H9 (cell line): ENCODE measurements around the gene ECE1. TPM values are rescaled to one million over a fixed set of nuclear protein-coding genes. Genes with fewer than 3 reads are reported as not detected.
A peak's percentile ranks its signal among the peaks of the same experiment; 100 is the strongest.

Experiments
- DNase-seq: peaks from one replicate; pipeline ENCODE4 v3.0.0-alpha.2; 2017
- H2AFZ ChIP-seq: one replicate; pipeline ENCODE4 v1.6.1; 2013; ENCODE audit warnings: mild to moderate bottlenecking, low read length, control low read depth, moderate library complexity
- H2AK5ac ChIP-seq: 2 replicates; pipeline ENCODE4 v1.6.1; 2013; ENCODE audit warnings: low read length, control low read depth, mixed read lengths; ENCODE audit not compliant: insufficient read length
- H2BK120ac ChIP-seq: one replicate; pipeline ENCODE4 v1.6.1; 2013; ENCODE audit warnings: low read depth, mild to moderate bottlenecking, low read length, control low read depth, inconsistent platforms; ENCODE audit not compliant: poor library complexity, severe bottlenecking
- H2BK12ac ChIP-seq: 2 replicates; pipeline ENCODE4 v1.6.1; 2013; ENCODE audit warnings: low read length, control low read depth, mixed read lengths, low read depth; ENCODE audit not compliant: insufficient read length
- H2BK15ac ChIP-seq: 2 replicates; pipeline ENCODE4 v1.6.1; 2013; ENCODE audit warnings: low read depth, low read length, control low read depth
- H2BK20ac ChIP-seq: one replicate; pipeline ENCODE4 v1.6.1; 2013; ENCODE audit warnings: low read depth, mild to moderate bottlenecking, low read length, control low read depth, inconsistent platforms; ENCODE audit not compliant: poor library complexity, severe bottlenecking
- H2BK5ac ChIP-seq: 2 replicates; pipeline ENCODE4 v1.6.1; 2013; ENCODE audit warnings: low read length, control low read depth, mixed read lengths; ENCODE audit not compliant: insufficient read length
- H3K14ac ChIP-seq: 2 replicates; pipeline ENCODE4 v1.6.1; 2013; ENCODE audit warnings: low read length, control low read depth; ENCODE audit not compliant: insufficient read depth
- H3K18ac ChIP-seq: 2 replicates; pipeline ENCODE4 v1.6.1; 2013; ENCODE audit warnings: low read depth, mild to moderate bottlenecking, mixed read lengths, low read length, control low read depth; ENCODE audit not compliant: insufficient read length
- H3K23ac ChIP-seq: 2 replicates; pipeline ENCODE4 v1.6.1; 2013; ENCODE audit warnings: low read length, control low read depth, mixed read lengths, low read depth; ENCODE audit not compliant: insufficient read length
- H3K23me2 ChIP-seq: 2 replicates; pipeline ENCODE4 v1.6.1; 2013; ENCODE audit warnings: low read depth, mild to moderate bottlenecking, mixed read lengths, low read length, control low read depth; ENCODE audit not compliant: insufficient read length, poor library complexity, severe bottlenecking
- H3K27ac ChIP-seq: 2 replicates; pipeline ENCODE4 v1.5.1; 2013; ENCODE audit warnings: low read length, control low read depth, mixed read lengths, low read depth; ENCODE audit not compliant: insufficient read length
- H3K27me3 ChIP-seq: 2 replicates; pipeline ENCODE4 v1.6.1; 2013; ENCODE audit warnings: low read length, control low read depth, inconsistent platforms; ENCODE audit not compliant: insufficient read depth
- H3K4ac ChIP-seq: 2 replicates; pipeline ENCODE4 v1.6.1; 2013; ENCODE audit warnings: low read depth, mild to moderate bottlenecking, control low read depth, inconsistent platforms, low read length, moderate library complexity
- H3K4me1 ChIP-seq: 2 replicates; pipeline ENCODE4 v1.6.1; 2013; ENCODE audit warnings: low read length, control low read depth, inconsistent platforms; ENCODE audit not compliant: insufficient read depth
- H3K4me2 ChIP-seq: 2 replicates; pipeline ENCODE4 v1.6.1; 2013; ENCODE audit warnings: low read length, control low read depth, mixed read lengths; ENCODE audit not compliant: insufficient read length, insufficient read depth
- H3K56ac ChIP-seq: 2 replicates; pipeline ENCODE4 v1.6.1; 2013; ENCODE audit warnings: low read depth, mild to moderate bottlenecking, mixed read lengths, low read length, control low read depth; ENCODE audit not compliant: insufficient read length
- H3K79me1 ChIP-seq: 2 replicates; pipeline ENCODE4 v1.6.1; 2013; ENCODE audit warnings: low read depth, mild to moderate bottlenecking, moderate library complexity, low read length, control low read depth, inconsistent platforms; ENCODE audit not compliant: insufficient read depth, poor library complexity, severe bottlenecking
- H3K79me2 ChIP-seq: 2 replicates; pipeline ENCODE4 v1.6.1; 2013; ENCODE audit warnings: low read length, control low read depth, inconsistent platforms; ENCODE audit not compliant: insufficient read depth
- H3K9ac ChIP-seq: 2 replicates; pipeline ENCODE4 v1.6.1; 2013; ENCODE audit warnings: low read length, control low read depth, mixed read lengths; ENCODE audit not compliant: insufficient read length; ENCODE audit errors: extremely low read depth
- H3K9me3 ChIP-seq: one replicate; pipeline ENCODE4 v1.6.1; 2013; ENCODE audit warnings: low read depth, low read length, inconsistent platforms; ENCODE audit not compliant: control insufficient read depth
- H3T11ph ChIP-seq: one replicate; pipeline ENCODE4 v1.6.1; 2013; ENCODE audit warnings: mild to moderate bottlenecking, low read length, control low read depth, inconsistent platforms
- H4K20me1 ChIP-seq: one replicate; pipeline ENCODE4 v1.6.1; 2013; ENCODE audit not compliant: control insufficient read depth, insufficient read length, insufficient read depth
- H4K5ac ChIP-seq: 2 replicates; pipeline ENCODE4 v1.6.1; 2013; ENCODE audit warnings: low read depth, mild to moderate bottlenecking, mixed read lengths, low read length, control low read depth; ENCODE audit not compliant: insufficient read length
- H4K8ac ChIP-seq: replicated peaks from 2 replicates; pipeline ENCODE4 v1.6.1; 2013; ENCODE audit warnings: low read length, control low read depth, mixed read lengths, low read depth; ENCODE audit not compliant: insufficient read length
- H4K91ac ChIP-seq: 2 replicates; pipeline ENCODE4 v1.6.1; 2013; ENCODE audit warnings: low read depth, mild to moderate bottlenecking, moderate library complexity, mixed read lengths, low read length, control low read depth; ENCODE audit not compliant: insufficient read length
- H3K27ac Mint-ChIP-seq, 3 experiments: 2 replicates in 2 of 3; 3 replicates in 1 of 3; pipeline ENCODE4 v1.8.0; 2020 to 2021; ENCODE audit warnings: mixed read lengths in 3 of 3, mild to moderate bottlenecking in 1 of 3, moderate library complexity in 1 of 3
- H3K27me3 Mint-ChIP-seq: 2 replicates; pipeline ENCODE4 v1.8.0; 2021; ENCODE audit warnings: low read depth, mild to moderate bottlenecking, moderate library complexity, mixed read lengths
- H3K36me3 Mint-ChIP-seq, 3 experiments: 2 replicates in 2 of 3; 3 replicates in 1 of 3; pipeline ENCODE4 v1.8.0; 2020 to 2021; ENCODE audit warnings: low read depth in 3 of 3, mixed read lengths in 3 of 3; ENCODE audit not compliant: insufficient read depth in 1 of 3
- H3K4me1 Mint-ChIP-seq, 2 experiments: 2 replicates each; pipeline ENCODE4 v1.8.0; 2020; ENCODE audit warnings: mixed read lengths in 2 of 2
- H3K4me3 Mint-ChIP-seq, 2 experiments: 2 replicates in 1 of 2; 3 replicates in 1 of 2; pipeline ENCODE4 v1.8.0; 2020 to 2021; ENCODE audit warnings: mild to moderate bottlenecking in 2 of 2, mixed read lengths in 2 of 2, moderate library complexity in 1 of 2
- H3K9me3 Mint-ChIP-seq, 2 experiments: 2 replicates in 1 of 2; 3 replicates in 1 of 2; pipeline ENCODE4 v1.8.0; 2020; ENCODE audit warnings: mild to moderate bottlenecking in 2 of 2, mixed read lengths in 2 of 2, moderate library complexity in 1 of 2
- CTCF ChIP-seq: fragments of 200-600 bp; sonication (generic); conservative IDR thresholded peaks from 3 replicates; pipeline ENCODE4 v1.8.0; 2021; ENCODE audit warnings: antibody characterized with exemption, mild to moderate bottlenecking
- WGBS: extraction: QIAGEN DNeasy Blood & Tissue Kit; methylation state at CpG from one replicate; pipeline ENCODE4 v1.1.7; 2013; ENCODE audit warnings: missing lambda C conversion rate, low lambda C conversion rate, mixed read lengths; ENCODE audit not compliant: insufficient read length; ENCODE audit errors: extremely low coverage; 5-methylcytosine and 5-hydroxymethylcytosine counted together
- total RNA-seq: library from RNA; stranded (reverse); gene quantifications from 2 replicates; pipeline ENCODE4 v1.2.1, GENCODE V29; 2021

The ECE1 gene
- total RNA-seq, 1 experiment from 2014 or later, result 31.1 TPM

DNA sequence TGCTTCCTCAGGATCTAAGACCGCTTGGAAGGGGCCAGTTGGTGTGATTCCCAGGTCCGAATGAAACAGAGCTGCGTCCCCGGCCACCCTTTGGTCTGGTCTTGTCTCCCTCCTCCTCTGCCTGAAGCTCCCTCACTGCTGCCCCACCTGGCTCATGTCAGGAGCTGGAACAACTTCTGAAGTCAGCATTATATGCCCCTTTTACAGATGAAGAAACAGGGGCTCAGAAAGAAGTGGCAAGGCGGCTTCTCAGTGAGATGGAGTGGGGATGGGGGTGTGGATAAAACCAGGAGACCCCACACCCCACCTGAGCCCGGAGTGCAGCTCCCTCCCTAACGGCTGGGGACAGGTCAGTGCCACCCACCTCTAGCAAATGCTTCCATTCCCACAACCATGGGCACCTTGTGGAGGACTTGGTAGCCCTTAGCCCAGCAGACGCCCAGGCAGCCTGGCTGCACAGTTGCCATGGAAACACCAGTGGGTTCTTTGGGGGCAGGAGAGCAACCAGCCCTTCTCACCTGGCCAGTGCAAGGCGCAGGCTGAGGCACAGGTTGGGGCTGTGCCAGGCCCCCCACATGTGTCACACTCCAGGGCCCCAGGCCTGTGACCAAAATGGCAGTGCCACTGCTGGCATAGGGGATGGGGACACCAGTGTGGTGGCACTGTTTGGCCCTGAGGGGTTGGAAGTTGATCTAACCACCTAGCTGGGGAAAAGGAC, 31.9 kb upstream of the ECE1 start:
- peak; percentile 65 for DNase-seq
- H3K36me3 Mint-ChIP-seq, result no peaks in the 10 kb centered on the region; a peak in 1 of 7 replicates
- peak; percentile 54 for TF ChIP-seq CTCF

More for the DNA sequence above, 31.9 kb upstream of the ECE1 start:
- Histone ChIP-seq H3K9ac (no peak overlapping the region), H4K5ac (no peak overlapping the region), H3K23me2 (no peaks in the 10 kb centered on the region), H4K91ac (no peak overlapping the region), H3K56ac (no peak overlapping the region), H3T11ph (no peak overlapping the region), H2BK15ac (no peak overlapping the region), H3K4me1 (peaks cover 18% of the 10 kb centered on the region; the same call in 1 of the 2 replicates), H3K23ac (no peak overlapping the region), H4K8ac (no peak overlapping the region), H2BK120ac (no peak overlapping the region), H2BK12ac (no peak overlapping the region), H3K9me3 (no peaks in the 10 kb centered on the region), H3K27ac (no peak overlapping the region), H3K4me2 (no peak overlapping the region), H3K27me3 (no peaks in the 10 kb centered on the region), H4K20me1 (no peaks in the 10 kb centered on the region), H3K79me2 (no peaks in the 10 kb centered on the region), H2AFZ (no peak overlapping the region), H2BK5ac (peak overlapping the region; percentile 16), H3K18ac (no peak overlapping the region), H3K14ac (peak overlapping the region; percentile 3; the same call in 1 of the 2 replicates), H3K79me1 (no peaks in the 10 kb centered on the region), H2BK20ac (no peak overlapping the region), H2AK5ac (no peak overlapping the region), H3K4ac (no peak overlapping the region)
- Mint-ChIP-seq H3K4me3 (no peak overlapping the region; a peak in 1 of 5 replicates), H3K9me3 (no peaks in the 10 kb centered on the region), H3K27me3 (no peaks in the 10 kb centered on the region), H3K4me1 (peaks cover 84 to 94% of the 10 kb centered on the region in 2 experiments), H3K27ac (peak overlapping the region; percentile 37 to 92 (median 85); a peak in 5 of 7 replicates)
- no CpG with 5 or more reads among the region's 9 CpGs for WGBS
